GM12864 (cell line): ENCODE data around the gene INPP4B.

ENCODE experiments used
- DNase-seq: peaks from one replicate; pipeline ENCODE4 v3.0.0-alpha.2; 2011; ENCODE audit warnings: low read depth
- H3K4me3 ChIP-seq: 2 replicates; pipeline ENCODE4 v1.5.1; 2011; ENCODE audit warnings: mild to moderate bottlenecking, low read depth, low read length, control low read depth
- TF ChIP-seq, protein P1 (sequence below): IDR thresholded peaks from 2 replicates; pipeline ENCODE4 v1.5.1; 2011; ENCODE audit warnings: low read depth, mild to moderate bottlenecking, moderate library complexity, low read length, control low read depth, inconsistent platforms; ENCODE audit errors: missing control alignments

INPP4B gene

DNA sequence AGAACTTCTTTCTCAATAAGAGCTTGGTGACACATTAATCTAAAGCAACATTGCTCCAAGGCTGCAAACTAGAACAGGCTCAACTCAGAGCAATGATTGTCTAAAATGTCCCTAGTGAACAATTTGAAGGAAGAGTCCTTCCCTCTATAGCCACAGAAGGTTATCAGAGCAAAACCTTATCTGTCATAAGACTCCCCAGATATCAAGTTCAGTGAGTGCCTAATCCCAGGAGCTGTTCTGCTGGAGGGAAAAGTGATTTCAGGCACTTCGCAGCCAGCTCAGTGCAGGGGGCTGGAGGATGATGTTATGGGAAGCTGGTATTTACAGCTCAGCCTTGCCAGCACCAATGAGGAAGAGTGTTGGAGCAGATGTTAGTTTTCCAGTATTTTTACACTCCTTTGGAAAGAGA is 497.5 kb downstream of the INPP4B start:
- no peak overlapping the region for H3K4me3 ChIP-seq
- DNase-seq: no peak
- TF ChIP-seq, protein P1, sequence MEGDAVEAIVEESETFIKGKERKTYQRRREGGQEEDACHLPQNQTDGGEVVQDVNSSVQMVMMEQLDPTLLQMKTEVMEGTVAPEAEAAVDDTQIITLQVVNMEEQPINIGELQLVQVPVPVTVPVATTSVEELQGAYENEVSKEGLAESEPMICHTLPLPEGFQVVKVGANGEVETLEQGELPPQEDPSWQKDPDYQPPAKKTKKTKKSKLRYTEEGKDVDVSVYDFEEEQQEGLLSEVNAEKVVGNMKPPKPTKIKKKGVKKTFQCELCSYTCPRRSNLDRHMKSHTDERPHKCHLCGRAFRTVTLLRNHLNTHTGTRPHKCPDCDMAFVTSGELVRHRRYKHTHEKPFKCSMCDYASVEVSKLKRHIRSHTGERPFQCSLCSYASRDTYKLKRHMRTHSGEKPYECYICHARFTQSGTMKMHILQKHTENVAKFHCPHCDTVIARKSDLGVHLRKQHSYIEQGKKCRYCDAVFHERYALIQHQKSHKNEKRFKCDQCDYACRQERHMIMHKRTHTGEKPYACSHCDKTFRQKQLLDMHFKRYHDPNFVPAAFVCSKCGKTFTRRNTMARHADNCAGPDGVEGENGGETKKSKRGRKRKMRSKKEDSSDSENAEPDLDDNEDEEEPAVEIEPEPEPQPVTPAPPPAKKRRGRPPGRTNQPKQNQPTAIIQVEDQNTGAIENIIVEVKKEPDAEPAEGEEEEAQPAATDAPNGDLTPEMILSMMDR: no peak

DNA sequence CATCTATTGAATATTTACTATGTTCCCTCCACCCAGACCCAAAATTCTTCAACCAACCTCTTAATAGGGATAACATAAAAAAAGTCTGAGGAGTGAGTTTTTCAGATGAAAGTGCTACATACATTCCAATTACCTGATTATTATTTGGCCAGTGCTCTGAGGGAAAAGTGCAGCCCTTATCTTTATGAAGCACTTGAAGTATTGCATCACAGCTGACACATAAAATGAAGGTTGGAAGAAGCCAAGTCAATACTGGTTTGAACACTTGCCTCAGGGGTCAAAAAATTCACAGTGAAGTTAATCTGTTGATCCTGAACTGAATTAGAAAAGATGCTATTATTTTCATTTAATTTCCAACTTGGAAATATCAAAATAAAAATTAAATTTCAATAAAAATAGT is 498.9 kb downstream of the INPP4B start:
- DNase-seq: no peak
- no peak overlapping the region for H3K4me3 ChIP-seq
- TF ChIP-seq, protein P1: no peak

DNA sequence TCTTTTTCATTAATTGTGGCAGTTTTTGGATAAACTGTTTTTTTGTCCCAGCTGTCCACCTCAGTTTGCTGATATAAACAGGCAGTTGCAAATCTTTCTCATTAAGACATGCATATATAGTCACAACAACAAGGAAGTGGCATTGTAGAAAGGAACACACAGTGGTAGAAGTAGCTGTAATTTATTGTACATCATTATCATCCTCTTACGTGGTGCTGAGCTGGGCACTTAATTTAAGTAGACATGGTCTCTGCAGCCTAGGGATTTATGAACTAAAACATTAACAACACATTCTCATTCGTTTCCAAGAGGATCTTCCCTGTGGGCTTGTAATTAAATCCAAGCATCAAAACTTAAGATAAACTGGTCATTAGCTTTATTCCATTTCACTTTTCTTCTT is 500.2 kb downstream of the INPP4B start:
- DNase-seq: no peak

DNA sequence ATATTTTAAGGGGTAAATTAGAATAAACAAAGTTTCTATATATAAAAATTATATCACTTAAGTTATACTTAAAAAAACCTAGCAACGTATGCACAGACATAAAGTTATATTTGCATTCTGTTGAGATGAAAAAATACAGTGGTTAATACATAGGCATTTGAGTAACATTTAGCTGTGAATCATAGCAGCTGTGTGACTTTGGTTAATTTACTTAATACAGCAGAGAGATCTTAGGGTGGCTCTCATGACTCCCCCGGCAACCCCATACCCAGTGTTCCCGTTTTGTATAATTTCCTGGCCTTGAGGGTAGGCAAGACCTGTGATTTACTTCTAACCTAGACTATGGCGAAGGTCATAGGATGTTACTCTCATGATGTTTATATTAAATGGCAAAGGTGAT is 504.8 kb downstream of the INPP4B start:
- DNase-seq: no peak
- TF ChIP-seq, protein P1: no peak
- H3K4me3 ChIP-seq: no peak overlapping the region

More for the DNA sequence above, 500.2 kb downstream of the INPP4B start:
- TF ChIP-seq, protein P1: no peak
- H3K4me3 ChIP-seq: no peak overlapping the region

DNA sequence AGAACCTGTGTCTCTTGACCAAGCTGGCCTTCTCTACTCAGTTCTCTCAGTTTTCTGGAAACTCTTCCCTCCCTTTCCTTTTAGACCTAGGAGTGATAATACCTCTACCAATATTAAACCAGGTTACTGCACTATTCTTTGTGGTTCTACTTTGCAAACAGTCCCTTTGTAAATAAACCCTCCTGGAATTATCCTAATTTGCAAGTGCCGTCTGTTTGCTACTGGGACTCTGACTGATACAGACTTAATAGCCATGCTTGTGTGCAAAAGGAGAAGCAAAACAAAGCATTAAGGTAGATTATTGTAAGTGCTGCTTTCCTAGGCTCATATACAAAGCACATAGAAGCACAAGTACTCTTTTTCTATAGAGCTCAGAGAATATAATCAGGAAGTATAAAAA is 507.0 kb downstream of the INPP4B start:
- TF ChIP-seq, protein P1: no peak
- DNase-seq: no peak
- H3K4me3 ChIP-seq: no peak overlapping the region

DNA sequence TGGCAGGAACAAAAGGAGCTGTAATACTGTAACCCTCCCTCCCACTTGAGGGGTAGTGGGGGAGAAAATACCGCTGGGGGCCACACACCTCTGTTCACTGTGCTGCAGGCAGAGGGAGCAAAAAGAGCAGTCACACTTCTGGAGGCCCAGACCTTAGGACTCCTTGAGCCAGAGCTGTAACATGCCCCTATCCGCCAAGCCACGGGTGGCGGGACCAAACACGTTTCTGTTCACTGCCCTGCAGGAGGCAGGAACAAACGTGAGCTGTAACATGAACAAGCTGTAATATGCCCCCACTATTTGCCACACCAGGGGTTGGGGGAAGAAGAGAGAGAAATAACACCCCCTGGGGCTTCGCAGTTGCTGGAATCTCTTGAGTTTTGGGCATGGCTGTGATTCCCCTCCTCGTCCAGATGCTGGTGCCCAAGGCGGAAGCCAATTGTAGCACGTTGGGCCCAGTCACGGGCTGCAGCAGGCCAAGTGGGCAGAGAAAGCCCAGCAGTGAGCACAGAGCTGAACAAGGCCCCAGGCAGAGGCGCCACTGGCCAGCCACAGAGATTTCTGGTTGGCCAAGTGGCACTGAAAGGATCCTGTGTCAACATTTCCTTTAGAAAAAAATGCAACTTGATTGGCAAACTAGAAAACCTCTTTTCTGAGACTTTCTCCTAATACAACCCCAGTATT is 509.7 kb downstream of the INPP4B start:
- TF ChIP-seq, protein P1: no peak
- no peak overlapping the region for H3K4me3 ChIP-seq
- DNase-seq: no peak

DNA sequence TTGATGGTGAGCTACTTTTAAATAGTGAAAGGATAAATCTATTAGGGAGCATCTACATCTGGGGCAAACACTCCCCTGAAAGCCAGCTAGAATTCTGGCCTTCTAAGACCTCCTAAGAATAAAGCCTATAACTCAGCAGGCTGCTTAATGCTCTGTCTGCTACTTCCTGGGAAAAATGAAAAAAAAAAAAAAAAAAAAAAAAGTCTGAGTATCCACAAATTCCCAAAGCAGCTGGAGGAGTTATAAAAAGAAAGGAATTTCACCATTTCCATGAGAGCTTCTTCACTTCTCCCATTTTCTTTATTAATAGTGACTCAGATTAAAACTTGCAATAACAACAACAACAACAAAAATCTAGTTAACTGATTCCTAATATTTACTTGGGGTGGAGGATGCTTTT is 511.2 kb downstream of the INPP4B start:
- H3K4me3 ChIP-seq: no peak overlapping the region
- TF ChIP-seq, protein P1: no peak
- DNase-seq: no peak
